ENCODE results near the gene GCC2. TPM values are rescaled to one million over a fixed set of nuclear protein-coding genes. Genes with fewer than 3 reads are reported as not detected.
A peak's percentile ranks its signal among the peaks of the same experiment; 100 is the strongest.

Gene GCC2
- total RNA-seq (2021; fragmentation: NEBNext Ultra II Directional; extraction: Animal tissue kit (Norgen Biotek cat#: 25700)) (52.2 and 54.9 TPM in 2 replicates), polyA plus RNA-seq (2011; rRNA removed) (3.4 and 4.6 TPM in 2 replicates), polyA minus RNA-seq (2011; rRNA and poly(A)+ RNA removed) (9.4 and 12.6 TPM in 2 replicates)
- 8.5 TPM for polyA plus RNA-seq (2011; cell fraction: cytosol; rRNA removed)
- 5.9 TPM for polyA plus RNA-seq (2011; cell fraction: nucleus; rRNA removed)
- polyA plus RNA-seq (2012, experiment 1 of 2), result 10.9 to 33.0 TPM (median 14.6 TPM) in 4 replicates
- polyA plus RNA-seq (2012, experiment 2 of 2), result 1.4 TPM
- 42.7 TPM for polyA plus RNA-seq (2013, experiment 1 of 2)
- polyA plus RNA-seq (2013, experiment 2 of 2), result 42.5 TPM
- 13.1 TPM for polyA minus RNA-seq (2011; cell fraction: cytosol; rRNA and poly(A)+ RNA removed)
- 35.4 TPM for polyA minus RNA-seq (2011; cell fraction: nucleus; rRNA and poly(A)+ RNA removed)
- long read RNA-seq, experiment 1, full-length matches to known transcripts, result 2 of 20 reads
- long read RNA-seq, experiment 1, partial matches to known transcripts, result 10 of 20 reads
- long read RNA-seq, experiment 1, other reads (novel, unspliced or antisense), result 8 of 20 reads
- long read RNA-seq, experiment 2, partial matches to known transcripts, result 54 of 68 reads
- long read RNA-seq, experiment 2, other reads (novel, unspliced or antisense), result 12 of 68 reads

GRCh38 chr2:108448678-108449409 lies at the start of gene GCC2:
GCC2 (plus strand) TSS chr2:108449206; CDS start chr2:108449275, 69 bp downstream.
- Histone ChIP-seq H3K18ac (ENCODE audit: extremely low read depth, low read length) (peak within 1 kb of the TSS; percentile 90), H3K23ac (ENCODE audit: insufficient read length) (no peak within 1 kb of the TSS), H3K4me1 (replicated peaks in 1 of 4; ENCODE audit: control insufficient read depth in 3 of 4, insufficient read depth in 4 of 4, low read length in 3 of 4) (peaks cover 0 to 4% (median 0%) of the 10 kb centered on the region in 4 experiments; a peak in 1 of 7 replicates), H3K23me2 (ENCODE audit: low read depth, low read length) (peaks cover 4% of the 10 kb centered on the region; the same call in 1 of the 2 replicates), H3K4me2 (ENCODE audit: insufficient read depth in 1 of 2, low read depth in 2 of 2, low read length in 2 of 2) (peak within 1 kb of the TSS; percentile 64 to 91), H4K20me1 (replicated peaks in 1 of 2; ENCODE audit: control insufficient read depth in 1 of 2, insufficient read depth in 2 of 2, low read length in 2 of 2) (no peaks in the 10 kb centered on the region), H3K4me3 (ENCODE audit: extremely low read depth in 1 of 4, insufficient read depth in 2 of 4, low read depth in 3 of 4, low read length in 4 of 4) (peak within 1 kb of the TSS; percentile 80 to 95 (median 84)), H2AFZ (ENCODE audit: low read length) (peak within 1 kb of the TSS; percentile 83), H3K14ac (ENCODE audit: insufficient read length) (no peak within 1 kb of the TSS), H3K27ac (ENCODE audit: low read depth, low read length) (peak within 1 kb of the TSS; percentile 82), H3K9ac (replicated peaks in 1 of 4; ENCODE audit: extremely low read depth in 1 of 4, low read depth in 3 of 4, low read length in 3 of 4) (peak within 1 kb of the TSS; percentile 78 to 92 (median 86)), H4K91ac (replicated peaks; ENCODE audit: insufficient read length, low read length) (no peak within 1 kb of the TSS), H2BK15ac (ENCODE audit: low read length) (no peak within 1 kb of the TSS), H2BK120ac (replicated peaks; ENCODE audit: low read depth, low read length) (no peak within 1 kb of the TSS), H3K79me1 (ENCODE audit: low read depth, low read length) (no peaks in the 10 kb centered on the region), H3K36me3 (ENCODE audit: control insufficient read depth in 2 of 4, insufficient read depth in 4 of 4, low read length in 3 of 4) (peaks cover 0 to 21% (median 12%) of the 10 kb centered on the region in 4 experiments; a peak in 5 of 8 replicates), H2BK12ac (ENCODE audit: low read depth, low read length) (peak within 1 kb of the TSS; percentile 53), H2BK5ac (ENCODE audit: low read depth, low read length) (peak within 1 kb of the TSS; percentile 92), H4K5ac (ENCODE audit: insufficient read length, low read depth, low read length) (peak within 1 kb of the TSS; percentile 41), H4K8ac (ENCODE audit: extremely low read depth, insufficient read depth, low read length) (peak within 1 kb of the TSS; percentile 97), H3K4ac (replicated peaks; ENCODE audit: insufficient read length, low read depth, low read length) (no peak within 1 kb of the TSS), H2AK5ac (ENCODE audit: low read depth, low read length) (peak within 1 kb of the TSS; percentile 99; the same call in 1 of the 2 replicates), H3K79me2 (ENCODE audit: control insufficient read depth in 1 of 2, insufficient read depth in 2 of 2, low read length in 2 of 2) (peaks cover 4 to 16% of the 10 kb centered on the region in 2 experiments), H3K27me3 (replicated peaks in 1 of 4; ENCODE audit: control insufficient read depth in 3 of 4, extremely low read depth in 1 of 4, insufficient read depth in 3 of 4, low read length in 3 of 4) (no peaks in the 10 kb centered on the region), H3K9me3 (ENCODE audit: insufficient read depth in 2 of 2, low read depth in 1 of 2, low read length in 1 of 2) (no peaks in the 10 kb centered on the region), H2BK20ac (ENCODE audit: low read length) (no peak within 1 kb of the TSS), H3K56ac (replicated peaks; ENCODE audit: insufficient read length, low read depth, low read length) (peak within 1 kb of the TSS; percentile 70)
- ChIA-PET POLR2A (ENCODE audit: partially characterized antibody) (interaction anchor here (0.6 to 1.7 kb wide), 12 partner anchors 9 to 135 kb away, joined by 3 to 18 read pairs (median 3); no protein-coding TSS in a partner anchor), CTCF (ENCODE audit: partially characterized antibody) (interaction anchor here (0.7 to 2.2 kb wide), 8 partner anchors 12 to 188 kb away, joined by 3 to 8 read pairs (median 3); no protein-coding TSS in a partner anchor)
- FAIRE-seq, result no peak
- 3% methylated on average over 40 of the region's 55 CpGs; no CpG with 5 or more reads in 1 of the 2 experiments for WGBS, 2 experiments (ENCODE audit: extremely low coverage in 1 of 2, insufficient coverage in 1 of 2, insufficient read length in 1 of 2, insufficient replicate concordance in 2 of 2, low coverage in 1 of 2, low lambda C conversion rate in 2 of 2, missing lambda C conversion rate in 1 of 2)
- DNase-seq (ENCODE audit: low read depth in 1 of 2, low spot score in 2 of 2), result peak; percentile 93 to 95
- TF ChIP-seq SP1 (IDR thresholded peaks at IDR 0.05; ENCODE audit: low read depth, low read length), result 0 out of 2 replicates have a peak, but pooled peaks have one; percentile 21
- peak; percentile 16 to 70; a peak in 1 of 4 replicates for TF ChIP-seq SIN3A (conservative IDR thresholded peaks at IDR 0.05 in 1 of 2, IDR thresholded peaks at IDR 0.05 in 1 of 2; ENCODE audit: low read depth in 1 of 2, low read length in 2 of 2)
- 0 out of 2 replicates have a peak, but pooled peaks have one; percentile 2 for TF ChIP-seq TCF12 (IDR thresholded peaks at IDR 0.05; ENCODE audit: low read depth, low read length)
- TF ChIP-seq SUZ12 (IDR thresholded peaks at IDR 0.05; ENCODE audit: low read length), result no peak
- no peak for TF ChIP-seq ATF2 (IDR thresholded peaks at IDR 0.05; ENCODE audit: low read length)
- TF ChIP-seq NANOG (IDR thresholded peaks at IDR 0.05; ENCODE audit: insufficient read depth, low read depth, low read length, poor library complexity, severe bottlenecking), result no peak
